ENCODE measurements around the gene ACHE. TPM values are rescaled to one million over a fixed set of nuclear protein-coding genes. Genes with fewer than 3 reads are reported as not detected.

Gene ACHE
- total and polyA plus RNA-seq, 2 of the 13 experiments (the other 11 are each of a cell fraction or from before 2014, with no cell fraction given) = 0.18 to 0.40 TPM

DNA sequence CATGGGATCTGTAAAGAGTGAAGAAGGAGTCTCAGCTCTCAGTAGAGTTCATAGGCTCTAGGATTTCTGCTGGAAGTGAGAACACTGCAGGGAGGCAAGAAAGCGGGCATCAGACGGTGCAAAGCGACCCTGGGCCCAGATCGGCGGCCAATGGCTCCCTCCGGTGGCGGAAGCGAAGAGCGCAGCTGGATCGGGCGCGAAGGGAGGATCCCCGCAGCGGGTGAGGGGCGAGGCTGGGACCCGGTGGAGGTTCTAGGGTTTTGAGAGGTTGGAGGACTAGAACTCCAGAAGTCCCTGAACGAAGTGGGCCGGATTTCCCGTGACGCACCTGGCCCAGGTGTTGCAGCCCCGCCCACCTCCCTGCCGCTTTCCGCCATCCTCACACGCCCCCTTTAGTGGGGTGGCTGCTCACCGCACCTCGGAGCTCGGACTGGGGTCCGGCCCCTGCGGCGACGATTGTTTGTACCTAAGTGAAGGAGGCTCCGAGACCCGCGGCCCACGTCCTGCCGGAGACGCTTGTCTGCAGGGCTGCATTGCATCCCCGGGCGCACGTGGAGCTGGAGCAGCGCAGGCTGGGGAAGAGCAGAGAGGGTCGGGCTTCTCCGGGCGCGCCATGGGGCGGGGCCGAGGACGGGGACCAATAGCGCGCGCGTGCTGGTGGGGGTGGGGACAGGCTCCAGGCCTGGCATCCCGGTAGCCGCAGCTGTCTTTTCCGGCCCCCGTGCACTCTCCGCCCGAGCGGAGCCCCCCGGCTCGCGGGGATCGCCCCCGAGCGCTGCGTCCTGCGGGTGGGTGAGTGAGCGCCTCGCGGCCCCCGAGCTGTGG lies 43.4 kb downstream of the ACHE start, which contains the start of gene SLC12A9 (continued):
- peak; percentile 73 for TF ChIP-seq NFYB (CRISPR knock-in tag; IDR thresholded peaks at IDR 0.05)
- no peak for TF ChIP-seq IKZF5 (CRISPR knock-in tag; IDR thresholded peaks at IDR 0.05)
- TF ChIP-seq ZNF747 (CRISPR knock-in tag; IDR thresholded peaks at IDR 0.05; ENCODE audit: borderline replicate concordance) = peak; percentile 58; the same call in 1 of the 2 replicates
- 0 out of 2 replicates have a peak, but pooled peaks have one; percentile 25 for TF ChIP-seq HDAC2 (CRISPR knock-in tag; IDR thresholded peaks at IDR 0.05)
- no peak for TF ChIP-seq ATRX (CRISPR knock-in tag; IDR thresholded peaks at IDR 0.05; ENCODE audit: borderline replicate concordance)
- peak; percentile 56; the same call in 1 of the 2 replicates for TF ChIP-seq ZNF558 (CRISPR knock-in tag; IDR thresholded peaks at IDR 0.05; ENCODE audit: borderline replicate concordance)
- TF ChIP-seq TMF1 (CRISPR knock-in tag; IDR thresholded peaks at IDR 0.05; ENCODE audit: low read depth) = no peak; the same call in 1 of the 2 replicates
- TF ChIP-seq ZFP82 (CRISPR knock-in tag; IDR thresholded peaks at IDR 0.05; ENCODE audit: borderline replicate concordance) = no peak
- TF ChIP-seq, protein P1, sequence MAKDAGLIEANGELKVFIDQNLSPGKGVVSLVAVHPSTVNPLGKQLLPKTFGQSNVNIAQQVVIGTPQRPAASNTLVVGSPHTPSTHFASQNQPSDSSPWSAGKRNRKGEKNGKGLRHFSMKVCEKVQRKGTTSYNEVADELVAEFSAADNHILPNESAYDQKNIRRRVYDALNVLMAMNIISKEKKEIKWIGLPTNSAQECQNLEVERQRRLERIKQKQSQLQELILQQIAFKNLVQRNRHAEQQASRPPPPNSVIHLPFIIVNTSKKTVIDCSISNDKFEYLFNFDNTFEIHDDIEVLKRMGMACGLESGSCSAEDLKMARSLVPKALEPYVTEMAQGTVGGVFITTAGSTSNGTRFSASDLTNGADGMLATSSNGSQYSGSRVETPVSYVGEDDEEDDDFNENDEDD (CRISPR knock-in tag; IDR thresholded peaks at IDR 0.05; ENCODE audit: borderline replicate concordance) = no peak
- TF ChIP-seq NFRKB (IDR thresholded peaks at IDR 0.05) = no peak
- peak; percentile 43; the same call in 1 of the 2 replicates for TF ChIP-seq ZFX (CRISPR knock-in tag; IDR thresholded peaks at IDR 0.05; ENCODE audit: low read depth)
- TF ChIP-seq, protein P2, sequence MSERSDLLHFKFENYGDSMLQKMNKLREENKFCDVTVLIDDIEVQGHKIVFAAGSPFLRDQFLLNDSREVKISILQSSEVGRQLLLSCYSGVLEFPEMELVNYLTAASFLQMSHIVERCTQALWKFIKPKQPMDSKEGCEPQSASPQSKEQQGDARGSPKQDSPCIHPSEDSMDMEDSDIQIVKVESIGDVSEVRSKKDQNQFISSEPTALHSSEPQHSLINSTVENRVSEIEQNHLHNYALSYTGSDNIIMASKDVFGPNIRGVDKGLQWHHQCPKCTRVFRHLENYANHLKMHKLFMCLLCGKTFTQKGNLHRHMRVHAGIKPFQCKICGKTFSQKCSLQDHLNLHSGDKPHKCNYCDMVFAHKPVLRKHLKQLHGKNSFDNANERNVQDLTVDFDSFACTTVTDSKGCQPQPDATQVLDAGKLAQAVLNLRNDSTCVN (CRISPR knock-in tag; IDR thresholded peaks at IDR 0.05; ENCODE audit: borderline replicate concordance) = no peak
- no peak for TF ChIP-seq ELF3 (CRISPR knock-in tag; IDR thresholded peaks at IDR 0.05)
- no peak for TF ChIP-seq POLR2AphosphoS2 (IDR thresholded peaks at IDR 0.05; ENCODE audit: low read depth, low read length)
- no peak for TF ChIP-seq ZBTB46 (CRISPR knock-in tag; IDR thresholded peaks at IDR 0.05; ENCODE audit: borderline replicate concordance)
- peak; percentile 19; the same call in 1 of the 2 replicates for TF ChIP-seq NCOA1 (CRISPR knock-in tag; IDR thresholded peaks at IDR 0.05)
- TF ChIP-seq ESRRA (CRISPR knock-in tag; IDR thresholded peaks at IDR 0.05; ENCODE audit: low read depth) = 0 out of 2 replicates have a peak, but pooled peaks have one; percentile 5
- peak; percentile 50; the same call in 1 of the 2 replicates for TF ChIP-seq KLF6 (CRISPR knock-in tag; IDR thresholded peaks at IDR 0.05)
- no peak for TF ChIP-seq EHMT2 (IDR thresholded peaks at IDR 0.05; ENCODE audit: borderline replicate concordance, low read depth, low read length)
- TF ChIP-seq RAD21 (CRISPR knock-in tag; IDR thresholded peaks at IDR 0.05) = peak; percentile 97
- peak; percentile 73 for TF ChIP-seq GABPB1 (CRISPR knock-in tag; IDR thresholded peaks at IDR 0.05)
- TF ChIP-seq HDAC6 (IDR thresholded peaks at IDR 0.05; ENCODE audit: low read depth, low read length) = no peak
- peak; percentile 62 for TF ChIP-seq ZNF883 (CRISPR knock-in tag; IDR thresholded peaks at IDR 0.05; ENCODE audit: not compliant biosample characterization)
- TF ChIP-seq BORCS8-MEF2B (CRISPR knock-in tag; IDR thresholded peaks at IDR 0.05) = peak; percentile 74; the same call in 1 of the 2 replicates
- TF ChIP-seq SAFB2 (CRISPR knock-in tag; IDR thresholded peaks at IDR 0.05; ENCODE audit: borderline replicate concordance, low read depth) = no peak; the same call in 1 of the 2 replicates

Data from HepG2 (cell line).